ENCODE data around the gene MESD.
"Not testable (repeated sequence)": the region's sequence is repeated elsewhere in the genome, so short reads cannot be mapped to it uniquely, and the experiment has no call there.

Gene MESD

GRCh38 chr15:80957556-80957955, 32.1 kb downstream of the MESD start:
- DNase-seq, result no peak

GRCh38 chr15:80955571-80956452, 33.8 kb downstream of the MESD start:
- DNase-seq, result not testable (repeated sequence)

- no peak for DNase-seq
These were observed 35.5 kb downstream of the MESD start for GRCh38 chr15:80953953-80954778.

GRCh38 chr15:80953001-80953952, 36.3 kb downstream of the MESD start:
- DNase-seq, result no peak

- DNase-seq, result no peak
These were observed 37.7 kb downstream of the MESD start for GRCh38 chr15:80951941-80952340.

GRCh38 chr15:80950291-80951078, 39.1 kb downstream of the MESD start:
- no peak for DNase-seq

GRCh38 chr15:80949756-80950155, 39.9 kb downstream of the MESD start:
- no peak for DNase-seq

- DNase-seq, result no peak
These were observed 40.8 kb downstream of the MESD start for GRCh38 chr15:80948651-80949292.

GRCh38 chr15:80946576-80946975, 43.0 kb downstream of the MESD start:
- DNase-seq, result no peak

- DNase-seq, result no peak
These were observed 44.0 kb downstream of the MESD start for GRCh38 chr15:80945605-80946004.

- DNase-seq, result no peak
These were observed 44.8 kb downstream of the MESD start for GRCh38 chr15:80944818-80945217.

GRCh38 chr15:80942746-80943565, 46.7 kb downstream of the MESD start:
- DNase-seq, result no peak

GRCh38 chr15:80942266-80942665, 47.4 kb downstream of the MESD start:
- DNase-seq, result no peak

GRCh38 chr15:80940851-80941250, 48.8 kb downstream of the MESD start:
- no peak for DNase-seq

GRCh38 chr15:80940331-80940730, 49.3 kb downstream of the MESD start:
- DNase-seq, result no peak

GRCh38 chr15:80939216-80939615, 50.4 kb downstream of the MESD start:
- no peak for DNase-seq

- DNase-seq, result no peak
These were observed 51.9 kb downstream of the MESD start for GRCh38 chr15:80937718-80938117.

- no peak for DNase-seq
These were observed 53.1 kb downstream of the MESD start for GRCh38 chr15:80936288-80937078.

GRCh38 chr15:80934761-80935221, 54.8 kb downstream of the MESD start:
- no peak for DNase-seq

- DNase-seq, result no peak
These were observed 56.6 kb downstream of the MESD start for GRCh38 chr15:80932989-80933388.

Measured in NCI-H2029 treated with DMSO at 0.1 percent for 48 hours (cell line).